Measurements from ENCODE around the gene RELN. TPM values are rescaled to one million over a fixed set of nuclear protein-coding genes. Genes with fewer than 3 reads are reported as not detected.

RELN gene
- total RNA-seq, 4 donors from 2014 or later = 2.5 to 10.1 (median 6.5) TPM

- Histone ChIP-seq H3K27ac (replicated peaks in 1 of 4) (no peak overlapping the region), H3K36me3 (no peaks in the 10 kb centered on the region), H3K4me1 (no peaks in the 10 kb centered on the region), H3K9me3 (no peaks in the 10 kb centered on the region), H3K4me3 (no peak overlapping the region), H3K27me3 (no peaks in the 10 kb centered on the region)
- WGBS = 85% methylated on average over 1 of the region's 1 CpG
- intact Hi-C loops (cut with DNase I) = no loop called here
- TF ChIP-seq CTCF (IDR thresholded peaks at IDR 0.05) (no peak), EP300 (IDR thresholded peaks at IDR 0.05) (no peak), POLR2A (IDR thresholded peaks at IDR 0.05; ENCODE audit: low read depth) (no peak), POLR2AphosphoS5 (IDR thresholded peaks at IDR 0.05) (no peak)
- DNase-seq (ENCODE audit: extremely low spot score) = no peak
These were observed 301.5 kb downstream of the RELN start for GRCh38 chr7:103687951-103688350.

GRCh38 chr7:103687272-103687671, 302.2 kb downstream of the RELN start:
- H3K4me1 ChIP-seq = no peaks in the 10 kb centered on the region
- intact Hi-C loops (cut with DNase I) = no loop called here
- 89% methylated on average over 1 of the region's 1 CpG for WGBS
- no peaks in the 10 kb centered on the region for H3K9me3 ChIP-seq
- H3K27ac ChIP-seq (replicated peaks in 1 of 4) = no peak overlapping the region
- no peaks in the 10 kb centered on the region for H3K36me3 ChIP-seq
- DNase-seq (ENCODE audit: extremely low spot score) = no peak
- H3K27me3 ChIP-seq = no peaks in the 10 kb centered on the region
- H3K4me3 ChIP-seq = no peak overlapping the region
- TF ChIP-seq POLR2AphosphoS5 (IDR thresholded peaks at IDR 0.05) (no peak), EP300 (IDR thresholded peaks at IDR 0.05) (no peak), CTCF (IDR thresholded peaks at IDR 0.05) (no peak), POLR2A (IDR thresholded peaks at IDR 0.05; ENCODE audit: low read depth) (no peak)

GRCh38 chr7:103686763-103687162, 302.7 kb downstream of the RELN start:
- Histone ChIP-seq H3K4me1 (no peaks in the 10 kb centered on the region), H3K27ac (replicated peaks in 1 of 4) (no peak overlapping the region), H3K36me3 (no peaks in the 10 kb centered on the region), H3K4me3 (no peak overlapping the region), H3K27me3 (no peaks in the 10 kb centered on the region), H3K9me3 (no peaks in the 10 kb centered on the region)
- 55% methylated on average over 2 of the region's 2 CpGs for WGBS
- no peak for DNase-seq (ENCODE audit: extremely low spot score)
- intact Hi-C loops (cut with DNase I) = no loop called here
- TF ChIP-seq CTCF (IDR thresholded peaks at IDR 0.05) = no peak
- no peak for TF ChIP-seq POLR2AphosphoS5 (IDR thresholded peaks at IDR 0.05)
- TF ChIP-seq EP300 (IDR thresholded peaks at IDR 0.05) = no peak
- TF ChIP-seq POLR2A (IDR thresholded peaks at IDR 0.05; ENCODE audit: low read depth) = no peak

GRCh38 chr7:103686064-103686463, 303.4 kb downstream of the RELN start:
- no peak overlapping the region for H3K4me3 ChIP-seq
- H3K36me3 ChIP-seq = no peaks in the 10 kb centered on the region
- H3K27ac ChIP-seq (replicated peaks in 1 of 4) = no peak overlapping the region
- WGBS = 65% methylated on average over 2 of the region's 2 CpGs
- intact Hi-C loops (cut with DNase I) = no loop called here
- no peaks in the 10 kb centered on the region for H3K4me1 ChIP-seq
- H3K27me3 ChIP-seq = no peaks in the 10 kb centered on the region
- H3K9me3 ChIP-seq = no peaks in the 10 kb centered on the region
- TF ChIP-seq POLR2AphosphoS5 (IDR thresholded peaks at IDR 0.05) = no peak
- TF ChIP-seq EP300 (IDR thresholded peaks at IDR 0.05) = no peak
- TF ChIP-seq CTCF (IDR thresholded peaks at IDR 0.05) = no peak
- no peak for TF ChIP-seq POLR2A (IDR thresholded peaks at IDR 0.05; ENCODE audit: low read depth)
- DNase-seq (ENCODE audit: extremely low spot score) = no peak

GRCh38 chr7:103685646-103686045, 303.8 kb downstream of the RELN start:
- no peak for DNase-seq (ENCODE audit: extremely low spot score)
- 75% methylated on average over 2 of the region's 2 CpGs for WGBS
- no peak overlapping the region for H3K27ac ChIP-seq (replicated peaks in 1 of 4)
- no peaks in the 10 kb centered on the region for H3K9me3 ChIP-seq
- TF ChIP-seq CTCF (IDR thresholded peaks at IDR 0.05) (no peak), EP300 (IDR thresholded peaks at IDR 0.05) (no peak), POLR2A (IDR thresholded peaks at IDR 0.05; ENCODE audit: low read depth) (no peak), POLR2AphosphoS5 (IDR thresholded peaks at IDR 0.05) (no peak)
- intact Hi-C loops (cut with DNase I) = no loop called here
- no peaks in the 10 kb centered on the region for H3K36me3 ChIP-seq
- H3K27me3 ChIP-seq = no peaks in the 10 kb centered on the region
- H3K4me3 ChIP-seq = no peak overlapping the region
- H3K4me1 ChIP-seq = no peaks in the 10 kb centered on the region
